ENCODE results near the gene GRIFIN.

DNA sequence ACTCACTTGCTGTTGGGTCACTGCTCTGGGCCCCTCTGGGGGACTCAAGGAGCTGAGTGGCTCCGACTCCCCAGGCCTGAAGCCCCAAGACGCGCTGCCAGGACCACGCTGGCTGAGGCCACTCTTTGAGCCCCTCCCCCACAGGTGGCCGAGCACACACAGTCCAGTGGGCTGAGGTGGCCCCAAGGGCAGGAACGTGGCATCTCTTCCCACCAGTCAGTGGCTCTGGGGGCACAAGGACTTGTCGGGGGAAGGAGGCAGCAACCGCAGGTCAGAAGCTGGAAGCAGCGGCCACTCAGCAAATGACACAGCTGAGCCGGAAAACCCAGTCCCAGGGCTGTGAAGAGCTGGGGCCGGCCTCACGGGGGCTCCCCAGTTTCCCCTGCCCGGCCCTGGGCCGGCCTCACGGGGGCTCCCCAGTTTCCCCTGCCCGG is 24.1 kb downstream of the GRIFIN start:
- TF ChIP-seq, protein P1, sequence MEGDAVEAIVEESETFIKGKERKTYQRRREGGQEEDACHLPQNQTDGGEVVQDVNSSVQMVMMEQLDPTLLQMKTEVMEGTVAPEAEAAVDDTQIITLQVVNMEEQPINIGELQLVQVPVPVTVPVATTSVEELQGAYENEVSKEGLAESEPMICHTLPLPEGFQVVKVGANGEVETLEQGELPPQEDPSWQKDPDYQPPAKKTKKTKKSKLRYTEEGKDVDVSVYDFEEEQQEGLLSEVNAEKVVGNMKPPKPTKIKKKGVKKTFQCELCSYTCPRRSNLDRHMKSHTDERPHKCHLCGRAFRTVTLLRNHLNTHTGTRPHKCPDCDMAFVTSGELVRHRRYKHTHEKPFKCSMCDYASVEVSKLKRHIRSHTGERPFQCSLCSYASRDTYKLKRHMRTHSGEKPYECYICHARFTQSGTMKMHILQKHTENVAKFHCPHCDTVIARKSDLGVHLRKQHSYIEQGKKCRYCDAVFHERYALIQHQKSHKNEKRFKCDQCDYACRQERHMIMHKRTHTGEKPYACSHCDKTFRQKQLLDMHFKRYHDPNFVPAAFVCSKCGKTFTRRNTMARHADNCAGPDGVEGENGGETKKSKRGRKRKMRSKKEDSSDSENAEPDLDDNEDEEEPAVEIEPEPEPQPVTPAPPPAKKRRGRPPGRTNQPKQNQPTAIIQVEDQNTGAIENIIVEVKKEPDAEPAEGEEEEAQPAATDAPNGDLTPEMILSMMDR (IDR thresholded peaks at IDR 0.05): no peak
- no peak for TF ChIP-seq POLR2A (IDR thresholded peaks at IDR 0.05)
